ENCODE data around the gene ZNF821.
"Not testable (repeated sequence)": the region's sequence is repeated elsewhere in the genome, so short reads cannot be mapped to it uniquely, and the experiment has no call there.

Gene ZNF821

GRCh38 chr16:71883849-71884638 is at the start of gene ZNF821:
Gene ZNF821, minus strand, starts transcription at chr16:71884182. Its CDS starts 4,236 bp downstream, at chr16:71879946.
- DNase-seq (ENCODE audit: low read depth), result peak; percentile 52

- DNase-seq (ENCODE audit: low read depth), result no peak
Observed at GRCh38 chr16:71933017-71933416, 49.0 kb upstream of the ZNF821 start.

- DNase-seq (ENCODE audit: low read depth), result no peak
Observed at GRCh38 chr16:71931599-71931998, 47.6 kb upstream of the ZNF821 start.

GRCh38 chr16:71931001-71931400 is 47.0 kb upstream of the ZNF821 start:
- no peak for DNase-seq (ENCODE audit: low read depth)

GRCh38 chr16:71930013-71930563 is 46.1 kb upstream of the ZNF821 start:
- DNase-seq (ENCODE audit: low read depth), result no peak

GRCh38 chr16:71929048-71929447 is 45.1 kb upstream of the ZNF821 start:
- DNase-seq (ENCODE audit: low read depth), result no peak

- no peak for DNase-seq (ENCODE audit: low read depth)
Observed at GRCh38 chr16:71927787-71928186, 43.8 kb upstream of the ZNF821 start.

GRCh38 chr16:71927383-71927782 is 43.4 kb upstream of the ZNF821 start:
- DNase-seq (ENCODE audit: low read depth), result no peak

GRCh38 chr16:71924710-71925109 is 40.7 kb upstream of the ZNF821 start:
- no peak for DNase-seq (ENCODE audit: low read depth)

GRCh38 chr16:71923941-71924690 is 40.1 kb upstream of the ZNF821 start:
- DNase-seq (ENCODE audit: low read depth), result no peak

GRCh38 chr16:71920658-71921057 is 36.7 kb upstream of the ZNF821 start:
- no peak for DNase-seq (ENCODE audit: low read depth)

GRCh38 chr16:71919035-71919434 is 35.1 kb upstream of the ZNF821 start:
- DNase-seq (ENCODE audit: low read depth), result no peak

GRCh38 chr16:71917900-71918299 is 33.9 kb upstream of the ZNF821 start:
- DNase-seq (ENCODE audit: low read depth), result no peak

- no peak for DNase-seq (ENCODE audit: low read depth)
Observed at GRCh38 chr16:71916397-71916920, 32.5 kb upstream of the ZNF821 start.

- no peak for DNase-seq (ENCODE audit: low read depth)
Observed at GRCh38 chr16:71915350-71915749, 31.4 kb upstream of the ZNF821 start.

- DNase-seq (ENCODE audit: low read depth), result no peak
Observed at GRCh38 chr16:71914802-71915201, 30.8 kb upstream of the ZNF821 start.

- DNase-seq (ENCODE audit: low read depth), result no peak
Observed at GRCh38 chr16:71912534-71913275, 28.7 kb upstream of the ZNF821 start.

GRCh38 chr16:71911121-71911520 is 27.1 kb upstream of the ZNF821 start:
- no peak for DNase-seq (ENCODE audit: low read depth)

GRCh38 chr16:71905765-71906164 is 21.8 kb upstream of the ZNF821 start:
- DNase-seq (ENCODE audit: low read depth), result not testable (repeated sequence)

GRCh38 chr16:71904239-71904638 is 20.3 kb upstream of the ZNF821 start:
- no peak for DNase-seq (ENCODE audit: low read depth)

- DNase-seq (ENCODE audit: low read depth), result no peak
Observed at GRCh38 chr16:71903608-71904007, 19.6 kb upstream of the ZNF821 start.

Measured in stimulated activated CD8-positive, alpha-beta memory T cell treated with anti-CD3 and anti-CD28 coated beads, Interleukin-12 subunit alpha, Interleukin-12 subunit beta, amount 100 ng/mL, for 4 hours (primary cell).